ENCODE data around the gene RHBDF2.

The RHBDF2 gene

DNA sequence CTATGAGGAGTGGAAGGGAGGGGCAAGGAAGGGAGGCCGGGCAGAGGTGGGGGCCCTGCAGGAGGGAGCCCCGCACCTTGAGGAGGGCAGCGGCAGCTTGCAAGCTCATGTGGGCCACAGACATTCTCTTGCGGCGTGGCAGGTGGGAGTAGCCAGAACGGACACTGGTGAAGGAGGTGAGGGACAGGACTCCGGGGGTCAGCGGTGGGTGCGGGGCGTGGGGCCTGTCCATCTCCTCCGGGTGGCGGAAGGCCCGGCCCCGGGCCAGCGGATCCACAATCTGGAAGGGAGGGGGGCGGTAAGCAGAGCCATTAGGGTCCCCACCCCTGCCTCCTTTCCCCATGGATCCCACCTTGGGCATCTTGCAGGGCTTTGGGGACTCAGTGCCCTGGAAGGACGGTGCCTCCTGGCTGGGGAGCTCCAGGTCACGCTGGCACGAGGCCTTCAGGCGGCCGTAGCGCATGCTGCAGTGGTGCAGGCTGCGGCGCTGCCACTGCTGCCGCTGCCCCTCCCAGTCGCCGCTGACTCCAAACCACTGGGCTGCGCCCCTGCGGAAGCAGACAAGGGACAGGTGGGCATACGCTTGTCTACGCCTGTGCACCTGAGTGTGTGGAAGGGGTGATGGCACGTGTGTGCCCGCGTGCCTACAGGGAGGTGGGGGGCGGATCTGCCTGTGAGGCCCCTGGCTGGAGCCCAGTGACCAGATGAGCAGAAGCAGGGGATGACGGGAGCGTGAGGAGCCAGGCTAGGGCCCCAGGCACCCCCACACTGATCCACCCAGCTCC is 22.3 kb downstream of the RHBDF2 start:
- DNase-seq (ENCODE audit: low read depth): no peak

DNA sequence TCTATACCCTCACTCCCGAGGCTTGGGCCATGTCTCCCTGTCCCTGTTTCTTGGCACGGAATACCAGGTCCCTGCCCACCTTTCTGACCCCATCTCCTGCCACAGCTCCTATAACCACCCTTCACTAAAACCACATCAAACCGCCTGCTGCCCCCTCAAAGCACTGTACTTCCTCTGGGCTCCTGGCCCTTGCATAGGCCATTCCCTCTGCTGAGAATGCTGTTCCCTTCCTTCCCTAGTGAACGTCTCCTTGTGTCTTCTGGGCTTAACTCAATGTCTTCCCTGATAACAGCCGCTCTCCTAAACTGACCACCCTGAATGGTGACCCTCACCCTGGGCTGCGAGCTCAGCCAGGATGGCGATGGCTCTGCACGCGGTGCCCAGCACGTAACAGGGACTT is 23.1 kb downstream of the RHBDF2 start:
- DNase-seq (ENCODE audit: low read depth): no peak

DNA sequence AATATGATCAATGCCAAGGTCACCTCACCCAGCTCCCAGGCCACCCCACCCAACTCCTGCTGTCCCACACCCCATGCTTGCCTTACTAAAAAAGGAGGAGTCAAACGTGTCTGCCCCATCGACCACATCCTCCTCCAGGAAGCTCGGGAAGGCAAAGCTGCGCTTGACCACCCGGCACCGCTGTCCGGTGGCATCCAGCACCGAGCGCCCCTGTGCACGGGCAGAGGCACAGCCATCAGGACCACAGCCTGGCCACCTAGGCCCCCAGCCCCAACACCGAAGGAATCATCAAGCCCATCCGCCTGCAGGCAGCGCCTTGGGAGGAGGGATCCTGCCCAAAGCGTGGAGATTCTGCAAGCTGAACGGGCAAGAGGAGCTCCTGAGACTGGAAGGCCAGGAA is 23.6 kb downstream of the RHBDF2 start:
- no peak for DNase-seq (ENCODE audit: low read depth)

DNA sequence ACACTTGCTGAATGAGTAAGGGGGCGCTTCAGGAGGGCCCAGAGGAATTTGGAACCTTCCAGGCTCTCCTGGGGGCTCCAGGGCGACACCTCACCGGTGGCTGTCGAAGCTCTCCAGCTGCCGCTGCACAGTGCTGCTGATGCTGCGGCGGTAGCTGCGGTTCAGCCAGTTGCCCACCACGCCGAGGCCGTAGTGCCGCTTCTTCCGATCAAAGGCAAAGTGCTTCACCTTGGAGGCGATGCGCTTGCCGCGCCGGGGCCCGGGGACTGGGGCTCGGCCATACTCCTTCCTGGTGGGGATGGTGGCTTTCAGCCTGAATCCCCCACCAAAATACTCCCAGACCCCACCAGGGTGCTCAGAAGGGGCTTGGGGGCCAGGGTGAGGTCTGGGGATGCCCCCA is 24.5 kb downstream of the RHBDF2 start:
- DNase-seq (ENCODE audit: low read depth): no peak

DNA sequence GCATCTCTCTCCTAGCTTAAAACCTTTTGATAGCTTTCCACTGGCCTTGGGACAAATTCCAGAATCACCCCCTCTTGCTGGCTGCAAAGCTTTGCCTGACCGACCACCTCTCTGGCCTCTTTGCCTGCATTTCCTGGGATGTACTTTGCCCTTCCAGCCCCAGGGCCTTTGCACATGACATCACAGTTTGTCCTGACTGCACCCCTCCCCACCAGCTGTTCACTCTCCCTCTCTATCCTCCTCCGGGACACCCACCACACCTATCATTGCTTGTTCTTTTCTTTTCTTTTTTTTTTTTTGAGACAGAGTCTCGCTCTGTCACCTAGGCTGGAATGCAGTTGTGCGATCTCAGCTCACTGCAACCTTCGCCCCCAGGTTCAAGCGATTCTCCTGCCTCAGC is 25.9 kb downstream of the RHBDF2 start:
- DNase-seq (ENCODE audit: low read depth): no peak

DNA sequence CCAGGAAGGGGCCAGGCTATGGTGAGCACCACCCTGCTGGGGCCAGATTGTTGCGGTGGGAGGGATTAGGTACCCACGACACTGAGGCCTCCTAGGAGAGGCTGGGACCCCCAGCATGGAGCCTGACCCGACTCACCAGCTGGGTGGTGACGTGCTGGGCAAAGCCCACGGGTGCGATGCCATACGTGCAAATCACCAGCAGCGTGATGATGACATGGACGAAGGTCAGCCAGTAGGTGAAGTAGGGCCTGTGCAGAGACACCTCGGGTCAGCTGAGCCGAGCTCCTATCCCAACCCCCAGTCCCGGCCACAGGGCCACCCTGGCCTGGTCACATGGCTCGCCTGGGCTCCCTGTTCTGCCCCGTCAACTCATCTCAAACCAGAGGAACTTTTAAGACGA is 26.3 kb downstream of the RHBDF2 start:
- DNase-seq (ENCODE audit: low read depth): no peak

DNA sequence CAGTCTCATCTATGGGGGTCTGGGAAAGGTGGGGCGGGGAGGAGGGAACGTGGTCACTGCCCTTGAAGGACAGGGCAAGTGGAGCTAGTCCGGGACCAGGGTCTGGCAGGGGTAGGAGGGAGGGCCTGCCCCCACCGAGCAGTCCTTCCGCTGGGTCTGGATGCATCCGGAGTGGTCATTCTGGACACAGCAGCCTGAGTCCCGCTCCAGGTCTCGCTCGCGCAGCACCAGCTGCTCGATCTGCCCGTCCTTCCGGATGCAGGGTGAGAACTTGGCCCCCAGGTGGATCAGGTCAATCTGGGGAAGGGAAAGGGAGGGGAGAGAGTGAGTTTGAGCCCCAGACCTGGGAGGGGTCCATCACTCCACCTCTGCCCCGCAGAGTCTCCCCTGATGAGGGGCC is 27.0 kb downstream of the RHBDF2 start:
- DNase-seq (ENCODE audit: low read depth): no peak

DNA sequence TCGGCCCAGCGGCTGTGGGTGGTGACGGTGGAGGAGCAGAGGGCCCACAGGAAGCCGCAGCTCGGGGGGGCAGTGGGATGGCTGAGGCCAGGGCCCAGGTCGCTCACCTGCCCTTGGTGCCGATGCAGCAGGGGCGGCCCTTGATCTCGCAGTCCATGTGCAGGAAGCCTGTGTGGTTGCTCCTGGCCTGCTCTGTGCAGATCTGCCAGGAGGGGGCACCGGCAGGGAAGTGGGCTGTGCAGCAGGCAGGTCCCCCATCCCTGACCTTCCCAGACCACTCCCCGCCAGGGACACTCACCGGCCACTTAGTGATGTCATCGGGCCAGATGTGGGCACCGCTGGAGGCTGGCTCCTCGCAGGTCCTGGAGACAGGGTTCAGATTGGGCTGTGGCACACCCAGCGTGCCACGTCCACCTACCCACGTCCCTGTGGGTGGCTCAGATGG is 27.7 kb downstream of the RHBDF2 start:
- DNase-seq (ENCODE audit: low read depth): no peak

DNA sequence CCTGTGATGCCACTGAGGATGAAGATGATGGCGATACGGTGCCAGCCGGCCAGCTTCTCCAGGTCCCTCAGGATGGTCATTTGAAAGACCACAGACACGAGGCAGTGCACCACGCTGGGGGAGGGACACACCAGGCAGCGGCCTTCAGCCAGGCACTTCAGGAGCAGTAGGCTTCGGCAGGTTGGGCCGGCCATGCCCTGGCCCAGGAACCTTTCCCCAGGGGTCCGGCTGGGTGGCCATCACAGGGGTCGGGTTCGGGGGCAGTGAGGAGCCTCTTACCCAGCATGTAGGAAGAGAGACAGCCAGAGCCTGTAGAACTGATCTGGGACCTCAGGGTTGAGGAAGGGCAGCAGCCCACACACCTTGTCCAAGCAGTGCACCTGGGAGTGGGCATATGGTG is 28.5 kb downstream of the RHBDF2 start:
- DNase-seq (ENCODE audit: low read depth): no peak

DNA sequence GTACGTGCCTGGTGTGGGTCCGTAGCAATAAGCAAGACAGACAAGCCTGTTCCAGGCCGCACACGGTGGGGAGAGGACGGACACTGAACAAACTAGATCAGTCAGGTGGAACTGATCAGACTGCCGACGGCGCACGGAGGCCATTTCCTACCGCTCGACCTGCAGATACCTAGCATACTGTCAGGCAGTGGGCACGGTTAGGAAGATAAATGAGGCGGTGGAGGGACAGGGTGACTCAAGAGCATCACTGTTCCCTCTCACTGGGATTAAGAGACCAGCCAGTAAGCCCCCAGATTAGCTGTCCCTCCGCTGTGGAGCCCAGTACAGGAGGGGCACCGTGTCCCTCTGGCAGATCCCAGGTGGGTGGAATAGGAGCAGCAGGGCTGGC is 29.0 kb downstream of the RHBDF2 start:
- DNase-seq (ENCODE audit: low read depth): no peak

DNA sequence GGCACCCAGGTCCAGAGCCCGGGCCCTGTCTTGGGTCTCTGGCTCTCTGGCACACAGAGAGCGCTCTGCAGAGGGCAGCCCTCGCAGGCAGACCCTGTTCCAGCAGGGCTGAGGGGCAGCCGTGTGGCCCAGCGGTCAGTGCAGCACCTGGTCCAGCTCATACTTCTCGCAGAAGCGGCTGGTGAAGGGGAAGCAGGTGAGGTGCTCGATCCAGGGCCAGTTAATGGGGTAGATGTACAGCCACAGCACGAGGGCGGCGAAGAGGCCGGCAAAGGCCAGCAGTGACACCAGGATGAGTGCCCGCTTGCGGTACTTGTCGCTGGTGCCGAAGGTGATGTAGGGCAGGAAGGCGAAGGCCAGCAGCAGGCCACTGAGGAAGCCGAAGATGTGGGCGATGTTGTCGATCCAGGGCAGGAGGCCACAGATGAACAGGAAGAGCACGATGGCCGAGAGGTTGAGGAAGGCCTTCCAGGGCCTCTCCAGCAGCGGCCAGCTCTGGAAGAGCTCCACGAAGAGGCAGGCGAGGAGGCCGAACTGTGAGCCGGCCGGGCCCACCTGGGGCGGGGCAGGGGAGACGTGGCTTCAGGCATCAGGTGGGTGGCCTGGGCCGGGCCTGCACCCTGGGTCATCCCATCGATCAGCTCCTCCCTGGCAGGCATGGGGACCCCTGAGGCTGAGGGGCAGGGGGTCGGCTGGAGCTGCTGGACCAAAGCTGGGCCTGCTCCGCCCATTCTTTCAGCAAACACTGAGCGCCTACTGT is 29.5 kb downstream of the RHBDF2 start:
- no peak for DNase-seq (ENCODE audit: low read depth)

DNA sequence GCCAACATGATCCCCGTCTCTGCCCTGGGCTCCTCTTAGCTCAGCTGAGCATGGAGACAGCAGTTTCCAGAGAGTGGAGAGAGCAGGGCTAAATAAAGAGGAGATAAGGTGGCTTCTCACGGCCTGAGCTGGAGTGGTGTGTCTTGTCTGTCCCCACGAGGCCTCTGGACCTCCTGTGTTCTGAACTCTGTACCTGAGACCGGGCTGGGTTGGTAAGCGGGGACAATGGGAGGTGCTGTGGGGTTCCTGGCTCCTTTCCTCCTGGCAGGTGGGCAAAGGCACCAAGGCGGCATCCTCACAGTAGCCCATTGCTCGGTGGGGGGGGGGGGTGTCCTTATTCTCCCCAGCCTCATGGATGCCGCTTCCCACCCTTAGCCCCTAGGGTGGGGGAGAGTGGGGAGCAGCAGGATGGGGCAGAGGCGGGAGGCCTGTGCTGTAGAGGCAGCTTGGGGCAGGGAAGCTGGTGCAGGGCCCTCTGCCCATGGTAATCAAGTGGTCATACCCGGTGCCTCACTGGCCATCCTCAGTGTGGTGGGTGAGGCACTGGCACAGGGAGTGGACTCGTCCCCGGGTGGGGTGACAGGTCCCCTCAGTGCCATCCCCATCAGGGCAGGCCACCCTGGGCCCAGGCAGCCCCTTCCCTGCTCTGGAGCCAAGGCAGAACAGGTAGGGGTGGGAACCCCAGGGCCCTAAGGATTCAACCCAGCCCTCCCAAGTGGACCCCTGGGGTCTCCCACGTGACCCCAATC is 31.1 kb downstream of the RHBDF2 start:
- DNase-seq (ENCODE audit: low read depth): no peak

DNA sequence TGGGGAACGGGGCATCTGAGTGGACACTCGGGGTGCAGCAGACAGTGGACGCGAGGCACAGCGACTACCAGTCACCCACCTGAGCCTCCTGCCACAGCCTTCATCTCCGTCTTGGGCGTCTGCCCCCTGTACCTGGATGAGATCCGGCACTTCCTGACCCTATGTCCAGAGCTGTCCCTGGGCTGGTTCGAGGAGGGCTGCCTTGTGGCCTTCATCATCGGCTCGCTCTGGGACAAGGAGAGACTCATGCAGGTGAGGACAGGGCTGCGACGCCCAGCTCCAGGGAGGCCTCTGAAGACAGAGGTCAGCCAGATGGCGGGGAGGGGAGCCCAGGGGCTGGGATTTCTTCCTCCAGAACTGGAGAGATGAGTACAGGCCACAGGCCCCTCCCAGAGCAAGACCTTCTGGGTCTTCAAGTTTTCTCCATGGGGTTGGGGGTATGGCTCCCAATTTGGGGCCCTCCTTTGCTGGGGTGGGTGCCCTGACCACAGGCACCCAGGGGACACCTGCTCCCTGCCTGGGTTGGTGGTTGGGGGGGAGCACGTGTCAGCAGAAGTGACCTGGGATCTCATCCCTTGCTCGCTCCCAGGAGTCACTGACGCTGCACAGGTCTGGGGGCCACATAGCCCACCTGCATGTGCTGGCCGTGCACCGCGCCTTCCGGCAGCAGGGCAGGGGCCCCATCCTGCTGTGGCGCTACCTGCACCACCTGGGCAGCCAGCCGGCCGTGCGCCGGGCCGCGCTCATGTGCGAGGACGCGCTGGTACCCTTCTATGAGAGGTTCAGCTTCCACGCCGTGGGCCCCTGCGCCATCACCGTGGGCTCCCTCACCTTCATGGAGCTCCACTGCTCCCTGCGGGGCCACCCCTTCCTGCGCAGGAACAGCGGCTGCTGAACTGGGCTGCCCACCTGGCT is 31.9 kb downstream of the RHBDF2 start:
- DNase-seq (ENCODE audit: low read depth): no peak

DNA sequence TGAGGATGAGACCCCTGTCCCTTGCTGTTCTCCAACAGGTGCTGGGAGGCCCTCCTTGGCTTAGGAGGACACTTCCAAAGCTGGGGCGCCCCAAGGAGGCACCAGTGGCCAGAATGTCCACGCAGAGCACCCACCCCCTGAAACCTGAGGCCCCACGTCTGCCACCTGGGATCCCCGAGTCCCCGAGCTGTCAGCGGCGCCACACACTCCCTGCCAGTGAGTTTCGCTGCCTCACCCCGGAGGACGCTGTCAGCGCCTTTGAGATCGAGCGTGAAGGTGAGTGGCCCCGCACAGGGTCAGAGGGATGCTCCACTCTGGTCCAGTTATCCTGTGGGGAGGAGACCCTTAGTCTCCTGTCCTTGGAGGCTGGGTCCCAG is 32.6 kb downstream of the RHBDF2 start:
- no peak for DNase-seq (ENCODE audit: low read depth)

DNA sequence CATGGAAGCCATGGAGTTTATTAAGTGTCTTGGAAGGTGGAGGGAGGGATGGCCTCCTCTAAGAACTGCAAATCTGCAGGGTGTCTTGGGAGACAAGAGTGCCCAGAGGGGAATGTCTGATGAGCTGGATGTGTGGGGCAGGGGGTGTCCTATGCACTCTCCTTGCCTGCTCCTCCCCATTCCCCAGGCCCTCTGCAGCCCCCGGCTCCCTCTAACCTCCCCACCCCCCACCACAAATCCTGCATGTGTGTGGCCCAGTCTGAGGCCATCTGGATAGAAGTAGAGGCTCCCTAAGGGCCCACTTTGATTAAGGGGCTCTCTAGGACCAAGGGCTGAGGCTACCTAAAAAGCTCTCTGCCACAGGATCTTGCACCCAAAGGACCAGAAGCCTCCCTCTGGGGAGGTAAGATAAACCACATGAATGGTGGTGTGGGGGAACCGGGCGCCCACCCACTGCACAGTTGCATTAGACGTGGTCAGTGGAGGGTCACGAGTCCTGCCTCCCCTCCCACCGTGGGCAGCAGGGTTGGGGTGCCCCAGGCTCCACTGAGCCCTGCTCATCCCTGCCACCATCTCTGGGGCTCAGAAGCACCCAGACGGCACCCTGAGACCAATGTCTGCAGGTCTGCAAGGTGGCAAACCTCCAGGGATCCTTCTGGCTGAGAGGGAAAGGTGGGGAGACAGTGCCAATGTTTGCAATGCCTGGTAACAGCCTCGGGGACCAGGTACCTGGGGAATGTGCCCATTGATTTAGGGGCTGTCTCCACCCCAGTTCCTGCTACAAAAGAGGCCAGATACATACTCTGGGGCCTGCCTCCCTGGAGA is 33.2 kb downstream of the RHBDF2 start:
- no peak for DNase-seq (ENCODE audit: low read depth)

DNA sequence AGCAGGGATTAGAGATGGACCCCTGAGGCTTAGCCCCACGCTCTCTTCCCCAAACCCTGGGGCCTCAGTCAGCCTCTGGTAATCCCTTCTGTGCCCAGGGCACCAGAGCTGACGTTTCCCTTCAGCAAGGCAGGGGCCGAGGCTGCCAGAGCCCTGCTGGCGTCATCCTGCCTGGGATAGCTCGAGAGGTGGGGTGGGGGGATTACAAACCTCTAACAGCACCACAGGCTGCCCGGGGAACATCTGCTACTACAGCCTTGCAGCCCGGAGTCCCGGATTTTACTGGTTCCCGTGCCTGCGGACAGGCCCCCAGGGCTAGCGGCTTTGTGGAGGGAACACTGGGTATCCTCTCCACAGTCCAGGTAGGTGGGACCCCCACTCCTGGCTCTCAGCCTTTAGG is 33.9 kb downstream of the RHBDF2 start, which contains the start of gene AANAT:
Gene AANAT (plus strand): TSS at position 238 of the 400 bp plus-strand sequence. CDS start 1,144 bp downstream, outside the sequence.
- no peak for DNase-seq (ENCODE audit: low read depth)

DNA sequence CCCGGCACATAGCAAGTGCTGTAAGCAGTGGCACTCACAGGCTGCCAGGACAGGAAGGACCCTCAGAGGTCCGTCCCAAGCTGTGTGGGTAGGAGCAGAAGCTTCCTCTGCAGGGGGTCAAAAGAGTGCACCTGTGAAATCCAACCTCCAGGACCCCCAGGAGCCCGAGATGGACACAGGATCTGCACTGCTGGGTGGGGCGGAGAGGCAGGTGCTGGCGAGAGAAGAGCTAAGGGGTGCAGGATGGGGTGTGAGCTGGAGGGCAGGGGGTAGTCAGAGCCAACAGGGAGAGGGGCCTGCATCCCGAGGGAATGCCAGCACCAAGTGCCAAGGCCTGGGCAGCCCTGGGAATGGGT is 34.5 kb downstream of the RHBDF2 start:
- no peak for DNase-seq (ENCODE audit: low read depth)

DNA sequence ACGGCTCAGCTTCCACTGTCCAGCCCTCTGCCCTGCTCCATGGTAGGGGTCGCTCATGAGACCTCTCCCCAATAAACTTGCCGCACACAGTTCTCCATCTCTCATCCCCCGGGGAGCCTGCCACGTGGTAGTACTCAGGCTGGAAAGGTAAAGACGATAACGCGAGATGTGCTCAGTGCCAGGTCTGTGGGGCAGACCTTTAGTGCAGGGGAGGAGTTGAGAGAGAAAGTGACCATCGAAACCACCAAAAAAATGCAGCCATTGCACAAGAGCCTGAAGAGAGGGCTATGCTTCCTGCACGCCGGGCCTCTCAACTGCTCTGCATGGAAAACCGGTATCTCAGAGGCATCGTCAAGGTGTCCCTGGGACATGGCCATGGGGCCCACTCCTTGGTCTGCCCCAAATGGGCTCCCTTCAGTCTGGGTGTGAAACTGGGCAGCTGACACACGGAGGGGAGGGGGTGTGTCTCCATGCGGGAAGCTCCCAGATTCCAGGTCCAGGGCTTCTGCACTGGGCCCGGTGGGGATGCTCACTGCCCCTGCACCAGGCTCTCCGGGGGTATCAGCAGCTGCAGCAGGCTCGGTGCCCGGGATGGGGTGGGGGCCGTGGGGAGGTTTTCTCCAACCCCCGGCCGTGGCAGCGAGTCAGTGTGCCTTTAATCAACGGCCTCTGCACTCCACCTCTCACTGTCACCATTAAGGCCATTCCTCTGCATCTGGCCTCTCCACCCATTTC is 38.5 kb downstream of the RHBDF2 start:
- DNase-seq (ENCODE audit: low read depth): no peak

DNA sequence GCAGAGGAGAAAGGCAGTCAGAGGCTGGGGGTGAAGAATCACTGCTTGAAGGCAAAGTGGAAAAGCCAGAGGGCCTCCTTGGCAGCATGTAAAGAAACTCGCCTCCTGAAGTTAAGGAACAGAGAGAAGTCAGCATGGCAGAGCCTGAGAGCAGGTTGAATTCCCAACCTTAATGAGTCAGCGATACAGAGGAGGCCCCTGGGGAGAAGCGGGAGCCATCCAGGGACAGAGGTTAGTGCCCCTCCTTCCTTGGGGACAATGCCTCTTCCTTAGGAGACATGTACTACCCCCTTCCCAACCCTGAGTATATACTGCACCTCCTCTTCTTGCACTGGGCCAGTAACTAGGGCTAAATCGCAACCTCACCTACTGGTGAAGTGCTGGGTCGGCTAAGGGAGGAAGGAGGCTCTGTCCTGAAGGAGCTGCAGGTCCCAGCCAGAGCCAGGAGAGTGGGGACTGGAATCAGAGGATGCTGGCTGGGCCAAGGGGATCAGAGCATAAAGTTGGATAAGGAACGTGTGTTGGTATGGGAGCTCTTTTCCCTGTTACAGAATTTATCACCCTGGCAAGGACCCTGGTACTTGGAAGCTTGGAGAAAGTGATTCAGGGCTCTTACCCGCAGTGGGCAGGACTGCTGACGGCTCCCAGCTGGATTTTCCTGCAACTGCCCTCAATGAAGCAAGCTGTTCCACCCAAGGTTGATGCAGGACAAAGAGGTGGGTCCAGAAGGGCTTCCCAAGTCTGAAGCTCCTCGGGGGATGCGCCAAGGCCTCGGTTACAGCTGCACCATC is 39.3 kb downstream of the RHBDF2 start:
- no peak for DNase-seq (ENCODE audit: low read depth)
